ENCODE data around the gene TENM3. TPM values are rescaled to one million over a fixed set of nuclear protein-coding genes. Genes with fewer than 3 reads are reported as not detected.

Gene TENM3
- total RNA-seq, 2 experiments from 2014 or later = not detected

DNA sequence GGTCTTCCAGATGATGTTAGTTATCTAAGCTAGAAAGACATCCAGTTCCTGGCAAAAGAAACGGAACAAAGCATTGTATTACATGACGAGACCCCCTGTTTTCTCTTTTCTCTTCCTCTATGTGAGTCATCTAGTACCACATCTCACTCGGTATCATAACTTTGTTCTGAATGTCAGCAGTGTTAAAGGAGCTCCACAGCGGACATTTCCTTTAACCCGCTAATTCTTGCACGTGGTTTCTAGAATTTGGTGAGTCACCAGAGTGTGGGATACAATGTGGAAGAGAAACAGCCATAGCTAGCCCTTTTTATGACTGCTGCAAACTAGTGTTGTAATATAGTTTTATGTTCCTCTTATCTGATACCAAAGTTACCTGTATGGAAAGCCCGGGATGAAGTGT is 243.7 kb downstream of the TENM3 start:
- H3K4me3 Mint-ChIP-seq = no peak overlapping the region
- peaks cover 7% of the 10 kb centered on the region for H3K27me3 Mint-ChIP-seq
- no peak overlapping the region for H3K27ac Mint-ChIP-seq
- no peaks in the 10 kb centered on the region for H3K36me3 Mint-ChIP-seq
- ChIA-PET POLR2A (no interaction called here), CTCF (no interaction called here)
- no peak for DNase-seq
- no peaks in the 10 kb centered on the region for H3K4me1 Mint-ChIP-seq (ENCODE audit: low read depth)
- peaks cover 6% of the 10 kb centered on the region for H3K9me3 Mint-ChIP-seq
- intact Hi-C loops (cut with micrococcal nuclease) = no loop called here

DNA sequence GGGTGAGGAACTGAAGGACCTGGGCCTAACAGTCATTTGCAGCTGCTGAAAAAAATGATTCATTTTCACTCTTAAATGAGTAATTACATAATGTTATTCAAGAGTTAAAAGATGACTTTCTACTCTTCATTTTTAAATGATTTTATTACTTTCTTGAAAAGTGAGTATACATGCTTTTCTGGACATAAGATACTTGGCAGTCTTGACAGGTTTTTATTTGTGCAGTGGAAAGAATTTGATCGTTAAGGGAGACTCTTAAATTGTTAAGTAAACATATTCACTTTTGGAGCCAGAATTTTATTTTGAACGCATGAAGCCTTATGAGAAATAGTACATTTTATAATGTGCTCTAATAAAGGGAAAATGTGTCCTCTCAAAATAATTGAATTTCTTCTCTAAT is 245.7 kb downstream of the TENM3 start:
- H3K9me3 Mint-ChIP-seq = peaks cover 6% of the 10 kb centered on the region
- no peak overlapping the region for H3K4me3 Mint-ChIP-seq
- DNase-seq = no peak
- no peak overlapping the region for H3K27ac Mint-ChIP-seq
- ChIA-PET CTCF (no interaction called here), POLR2A (no interaction called here)
- intact Hi-C loops (cut with micrococcal nuclease) = no loop called here
- peaks cover 5% of the 10 kb centered on the region for H3K4me1 Mint-ChIP-seq (ENCODE audit: low read depth)
- no peaks in the 10 kb centered on the region for H3K36me3 Mint-ChIP-seq
- H3K27me3 Mint-ChIP-seq = peaks cover 7% of the 10 kb centered on the region

DNA sequence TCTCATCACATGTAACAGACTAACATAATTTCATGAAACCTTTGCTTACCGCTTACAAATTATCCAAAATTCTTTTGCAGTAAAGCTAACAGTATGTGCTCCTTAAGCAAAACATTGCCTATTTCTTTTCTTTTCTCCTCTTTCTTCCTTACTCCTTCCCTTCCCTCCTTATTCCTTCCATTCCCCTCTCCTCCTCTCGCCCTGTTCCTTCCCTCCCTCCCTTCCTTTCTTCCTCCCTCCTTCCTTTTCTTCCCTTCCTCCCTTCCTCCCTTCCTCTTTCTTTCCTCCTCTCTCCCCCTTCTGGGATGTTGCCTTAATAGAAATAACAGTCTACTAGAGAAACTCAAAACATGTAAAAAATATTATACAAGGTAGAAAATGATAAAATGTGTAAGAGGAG is 246.4 kb downstream of the TENM3 start:
- Mint-ChIP-seq H3K4me1 (ENCODE audit: low read depth) (peaks cover 5% of the 10 kb centered on the region), H3K4me3 (no peak overlapping the region), H3K36me3 (no peaks in the 10 kb centered on the region), H3K27me3 (peaks cover 7% of the 10 kb centered on the region), H3K27ac (no peak overlapping the region), H3K9me3 (peaks cover 6% of the 10 kb centered on the region)
- no peak for DNase-seq
- ChIA-PET CTCF (no interaction called here), POLR2A (no interaction called here)
- intact Hi-C loops (cut with micrococcal nuclease) = loop anchor here (5.0 kb wide), 1 partner anchor 428 kb away; the partner anchor contains the start of gene DCTD

DNA sequence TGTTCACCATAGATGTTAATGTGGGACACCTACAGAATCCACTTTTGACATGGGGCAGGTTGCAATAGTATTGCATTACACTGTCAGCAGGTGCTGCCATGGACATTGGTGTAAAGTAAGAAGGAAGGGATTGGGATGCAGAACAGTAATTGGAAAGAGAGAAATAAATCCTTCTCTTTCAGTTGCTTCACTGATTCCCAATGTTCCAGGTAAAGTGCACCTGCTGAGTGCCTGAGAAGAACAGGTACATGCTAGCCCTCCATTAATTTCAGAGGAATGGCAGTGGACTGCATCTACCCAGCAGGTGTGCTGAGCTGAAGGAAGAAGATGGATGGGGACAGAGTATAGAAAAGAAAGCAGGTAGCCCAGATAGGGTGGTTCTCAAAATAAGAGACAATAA is 248.5 kb downstream of the TENM3 start:
- intact Hi-C loops (cut with micrococcal nuclease) = loop anchor here (5.0 kb wide), 1 partner anchor 426 kb away; the partner anchor contains the start of gene DCTD
- Mint-ChIP-seq H3K36me3 (no peaks in the 10 kb centered on the region), H3K4me3 (no peak overlapping the region), H3K27me3 (peaks cover 3% of the 10 kb centered on the region), H3K9me3 (peaks cover 5% of the 10 kb centered on the region), H3K27ac (no peak overlapping the region), H3K4me1 (ENCODE audit: low read depth) (peaks cover 5% of the 10 kb centered on the region)
- no peak for DNase-seq
- CTCF ChIA-PET = no interaction called here
- POLR2A ChIA-PET = no interaction called here

DNA sequence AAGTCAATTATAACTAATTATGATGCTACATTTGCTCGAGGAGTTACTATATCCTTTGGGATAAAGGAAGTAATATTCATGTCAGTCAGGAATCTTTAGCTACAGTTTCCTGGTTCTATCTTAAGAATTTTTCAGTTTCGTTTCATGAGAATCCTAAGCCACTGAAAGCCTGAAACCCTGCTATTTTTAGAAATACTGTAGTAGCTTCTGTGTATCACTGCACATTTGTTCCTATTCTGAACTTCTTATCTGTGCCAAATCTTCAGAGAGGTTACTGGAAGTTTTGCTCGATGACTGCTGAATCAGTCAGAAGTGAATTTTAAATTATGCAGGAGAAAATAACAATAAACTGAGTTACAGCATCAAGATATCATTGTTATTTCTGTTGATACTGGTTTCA is 249.2 kb downstream of the TENM3 start:
- Mint-ChIP-seq H3K36me3 (no peaks in the 10 kb centered on the region), H3K4me3 (no peak overlapping the region), H3K9me3 (no peaks in the 10 kb centered on the region), H3K27ac (no peak overlapping the region), H3K4me1 (ENCODE audit: low read depth) (peaks cover 5% of the 10 kb centered on the region), H3K27me3 (peaks cover 3% of the 10 kb centered on the region)
- intact Hi-C loops (cut with micrococcal nuclease) = loop anchor here (5.0 kb wide), 1 partner anchor 425 kb away; the partner anchor contains the start of gene DCTD
- POLR2A ChIA-PET = no interaction called here
- CTCF ChIA-PET = no interaction called here
- no peak for DNase-seq

DNA sequence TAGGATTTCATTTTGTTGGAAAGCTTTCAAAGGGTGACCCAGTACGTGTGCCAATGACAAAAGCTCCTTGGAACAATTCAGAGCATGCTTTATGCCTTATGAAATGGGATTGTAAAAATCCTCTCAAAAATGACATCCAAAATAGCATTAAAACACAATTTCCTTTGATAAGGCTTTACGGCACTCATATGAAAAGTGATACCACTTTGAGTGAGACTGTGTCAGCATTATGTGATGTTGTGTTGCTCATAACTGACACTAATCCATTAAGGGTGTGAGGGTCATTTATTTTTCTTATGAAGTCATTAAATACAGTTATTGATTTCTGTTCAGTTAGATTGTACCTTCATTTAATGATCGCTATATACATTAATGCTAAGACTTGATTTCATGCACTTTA is 250.2 kb downstream of the TENM3 start:
- Mint-ChIP-seq H3K9me3 (no peaks in the 10 kb centered on the region), H3K27ac (no peak overlapping the region), H3K27me3 (no peaks in the 10 kb centered on the region), H3K4me3 (no peak overlapping the region), H3K4me1 (ENCODE audit: low read depth) (peaks cover 5% of the 10 kb centered on the region), H3K36me3 (no peaks in the 10 kb centered on the region)
- intact Hi-C loops (cut with micrococcal nuclease) = loop anchor here (5.0 kb wide), 1 partner anchor 424 kb away; the partner anchor contains the start of gene DCTD
- ChIA-PET CTCF (no interaction called here), POLR2A (interaction anchor here (0.5 kb wide), 1 partner anchor 425 kb away, joined by 3 read pairs; no protein-coding TSS in a partner anchor)
- no peak for DNase-seq

DNA sequence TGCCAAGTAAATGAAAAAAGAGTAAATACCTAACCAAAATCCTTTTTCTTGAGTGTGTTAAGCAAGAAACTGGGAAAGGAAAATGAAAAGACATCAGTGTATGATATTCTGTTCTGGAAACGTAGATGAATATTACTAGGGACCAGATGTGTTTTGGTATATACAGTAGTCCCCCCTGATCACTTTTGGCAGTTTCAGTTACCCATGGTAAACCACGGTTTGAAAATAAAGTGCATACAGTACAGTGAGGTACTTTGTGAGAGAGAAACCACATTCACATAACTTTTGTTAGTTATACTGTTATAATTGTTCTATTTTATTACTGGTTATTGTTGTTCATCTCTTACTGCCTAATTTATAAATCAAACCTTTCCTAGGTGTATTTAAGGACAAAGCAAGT is 250.9 kb downstream of the TENM3 start:
- H3K27me3 Mint-ChIP-seq = peaks cover 1% of the 10 kb centered on the region
- no peaks in the 10 kb centered on the region for H3K36me3 Mint-ChIP-seq
- no peaks in the 10 kb centered on the region for H3K9me3 Mint-ChIP-seq
- H3K4me3 Mint-ChIP-seq = no peak overlapping the region
- H3K27ac Mint-ChIP-seq = no peak overlapping the region
- no peak for DNase-seq
- intact Hi-C loops (cut with micrococcal nuclease) = loop anchor here (5.0 kb wide), 1 partner anchor 423 kb away; the partner anchor contains the start of gene DCTD
- H3K4me1 Mint-ChIP-seq (ENCODE audit: low read depth) = peaks cover 5% of the 10 kb centered on the region
- ChIA-PET POLR2A (no interaction called here), CTCF (no interaction called here)

DNA sequence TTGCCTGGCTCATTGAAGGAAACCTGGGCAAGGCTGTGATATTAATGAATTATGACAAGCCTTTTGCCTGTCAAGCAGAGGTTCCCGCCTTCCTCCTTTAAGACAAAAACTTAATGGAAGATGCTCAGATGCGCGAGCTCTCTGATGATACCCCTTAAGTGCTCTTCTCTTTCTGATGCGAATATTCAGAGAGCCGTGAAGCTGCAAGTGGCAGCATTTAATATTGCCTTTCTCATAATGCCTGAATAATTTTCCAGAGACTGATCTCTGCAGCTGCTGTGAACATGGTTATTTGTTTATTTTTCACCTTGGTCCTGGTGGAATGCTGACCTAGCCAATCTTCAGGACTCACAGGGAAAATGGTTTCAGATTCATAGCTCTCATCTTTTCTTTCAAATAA is 251.8 kb downstream of the TENM3 start:
- POLR2A ChIA-PET = no interaction called here
- intact Hi-C loops (cut with micrococcal nuclease) = no loop called here
- CTCF ChIA-PET = no interaction called here
- H3K27ac Mint-ChIP-seq = no peak overlapping the region
- DNase-seq = no peak
- no peaks in the 10 kb centered on the region for H3K36me3 Mint-ChIP-seq
- H3K4me1 Mint-ChIP-seq (ENCODE audit: low read depth) = peaks cover 5% of the 10 kb centered on the region
- no peak overlapping the region for H3K4me3 Mint-ChIP-seq
- H3K9me3 Mint-ChIP-seq = no peaks in the 10 kb centered on the region
- peaks cover 1% of the 10 kb centered on the region for H3K27me3 Mint-ChIP-seq

DNA sequence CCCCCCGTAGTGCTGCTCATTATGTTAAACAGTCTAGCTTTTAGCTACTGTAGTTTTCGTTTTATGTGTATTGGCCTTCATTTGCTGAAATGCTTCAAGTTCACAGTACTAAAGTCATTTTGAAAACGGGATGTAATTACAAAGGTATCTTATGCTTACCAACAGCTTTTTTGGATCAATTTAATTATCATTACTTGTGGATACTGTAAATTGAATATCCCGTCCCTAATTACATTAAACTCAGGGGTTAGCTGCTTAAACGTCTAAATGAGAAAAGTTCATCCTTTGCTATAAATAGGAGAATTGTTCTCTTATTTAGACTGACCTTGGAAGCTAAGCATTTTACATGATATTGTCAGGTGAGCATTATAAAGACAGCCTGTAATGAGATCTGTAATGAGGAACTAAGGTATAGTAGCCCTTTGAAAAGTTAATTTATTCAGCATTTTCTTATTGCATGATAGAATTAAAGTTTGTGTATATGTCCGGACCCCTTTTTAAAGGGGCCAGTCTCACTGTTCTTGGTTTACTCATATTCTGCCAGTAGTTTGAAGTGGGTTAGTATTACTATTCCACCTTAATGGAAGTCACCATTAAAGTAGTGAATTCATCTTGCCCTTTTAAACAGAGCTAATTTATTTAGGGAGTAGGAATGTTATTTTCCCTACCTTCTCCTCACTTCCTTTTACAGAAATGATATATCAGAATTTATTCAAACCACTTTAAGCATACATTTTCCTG is 252.6 kb downstream of the TENM3 start:
- no peak for DNase-seq
- ChIA-PET CTCF (interaction anchor here (0.7 kb wide), 1 partner anchor 351 kb away, joined by 3 read pairs; no protein-coding TSS in a partner anchor), POLR2A (no interaction called here)
- Mint-ChIP-seq H3K36me3 (no peaks in the 10 kb centered on the region), H3K4me1 (ENCODE audit: low read depth) (peaks cover 5% of the 10 kb centered on the region), H3K27ac (no peak overlapping the region), H3K9me3 (no peaks in the 10 kb centered on the region), H3K4me3 (no peak overlapping the region), H3K27me3 (peaks cover 1% of the 10 kb centered on the region)
- intact Hi-C loops (cut with micrococcal nuclease) = no loop called here

DNA sequence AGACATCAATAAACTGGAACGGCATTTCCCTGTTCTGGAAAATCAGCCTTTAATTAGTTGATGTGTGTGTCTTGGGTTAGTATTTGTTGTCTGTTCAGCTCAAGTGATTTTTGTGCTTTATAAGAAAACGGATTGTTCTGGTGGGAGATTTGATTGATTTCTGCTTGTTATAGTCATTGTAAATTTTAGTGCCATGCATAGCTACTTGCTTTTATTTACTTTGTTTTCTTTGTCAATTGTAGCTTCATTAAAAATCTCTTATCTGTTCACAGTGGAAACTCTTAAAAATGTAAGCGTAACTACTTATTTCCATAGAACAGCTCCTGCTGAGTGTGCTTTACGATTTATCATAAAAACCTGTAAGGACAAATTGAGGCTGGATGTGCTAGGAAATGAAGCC is 253.2 kb downstream of the TENM3 start:
- ChIA-PET CTCF (interaction anchor here (0.7 kb wide), 1 partner anchor 352 kb away, joined by 3 read pairs; no protein-coding TSS in a partner anchor), POLR2A (no interaction called here)
- H3K27me3 Mint-ChIP-seq = peaks cover 1% of the 10 kb centered on the region
- no peak overlapping the region for H3K27ac Mint-ChIP-seq
- H3K4me3 Mint-ChIP-seq = no peak overlapping the region
- no peaks in the 10 kb centered on the region for H3K9me3 Mint-ChIP-seq
- no peak for DNase-seq
- peaks cover 5% of the 10 kb centered on the region for H3K4me1 Mint-ChIP-seq (ENCODE audit: low read depth)
- intact Hi-C loops (cut with micrococcal nuclease) = no loop called here
- H3K36me3 Mint-ChIP-seq = no peaks in the 10 kb centered on the region

DNA sequence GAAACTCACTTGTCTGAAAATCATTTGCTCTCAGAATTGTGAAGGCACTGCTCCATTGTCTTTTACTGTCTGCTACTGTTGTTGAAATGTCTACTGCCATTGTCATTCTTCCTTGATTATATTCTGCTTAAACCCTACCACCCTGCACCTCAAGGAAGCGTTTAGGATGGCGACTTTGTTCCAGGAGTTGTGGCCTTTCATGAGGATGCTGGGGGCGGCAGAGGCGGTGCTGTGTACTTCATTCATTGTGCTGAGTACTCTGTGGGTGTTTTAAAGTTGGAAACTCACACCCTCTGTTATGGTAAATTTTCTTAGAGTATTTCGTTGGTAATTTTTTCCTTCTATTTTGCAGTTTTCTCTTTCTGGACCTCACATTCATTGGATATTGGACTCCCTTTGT is 258.9 kb downstream of the TENM3 start:
- CTCF ChIA-PET = no interaction called here
- intact Hi-C loops (cut with micrococcal nuclease) = no loop called here

DNA sequence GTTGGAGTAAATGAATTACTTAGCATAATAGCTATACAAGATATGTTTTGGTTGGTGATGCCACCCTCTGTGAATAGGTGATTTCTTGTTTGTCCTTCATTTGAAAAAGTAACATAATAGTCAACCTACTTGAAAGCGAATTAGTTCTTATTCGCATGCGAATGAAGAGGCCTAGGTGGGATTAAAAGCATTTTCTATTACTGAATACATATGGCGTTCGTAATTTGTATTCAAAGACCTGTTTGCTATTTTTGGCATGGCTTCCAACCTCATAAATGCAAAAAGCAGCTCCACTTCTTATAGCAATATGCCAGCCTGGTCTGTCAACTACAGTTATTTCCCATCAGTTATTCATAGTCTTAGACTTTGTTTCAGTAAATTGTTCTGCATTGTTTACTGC is 261.3 kb downstream of the TENM3 start:
- Mint-ChIP-seq H3K4me1 (ENCODE audit: low read depth) (no peaks in the 10 kb centered on the region), H3K9me3 (no peaks in the 10 kb centered on the region), H3K27me3 (peaks cover 2% of the 10 kb centered on the region), H3K4me3 (no peak overlapping the region), H3K27ac (no peak overlapping the region), H3K36me3 (no peaks in the 10 kb centered on the region)
- CTCF ChIA-PET = no interaction called here
- POLR2A ChIA-PET = no interaction called here
- DNase-seq = no peak
- intact Hi-C loops (cut with micrococcal nuclease) = no loop called here

More for the DNA sequence above, 258.9 kb downstream of the TENM3 start:
- POLR2A ChIA-PET = no interaction called here
- peaks cover 3% of the 10 kb centered on the region for H3K27me3 Mint-ChIP-seq
- no peak for DNase-seq
- H3K4me1 Mint-ChIP-seq (ENCODE audit: low read depth) = no peaks in the 10 kb centered on the region
- no peaks in the 10 kb centered on the region for H3K9me3 Mint-ChIP-seq
- H3K4me3 Mint-ChIP-seq = no peak overlapping the region
- no peaks in the 10 kb centered on the region for H3K36me3 Mint-ChIP-seq
- no peak overlapping the region for H3K27ac Mint-ChIP-seq

DNA sequence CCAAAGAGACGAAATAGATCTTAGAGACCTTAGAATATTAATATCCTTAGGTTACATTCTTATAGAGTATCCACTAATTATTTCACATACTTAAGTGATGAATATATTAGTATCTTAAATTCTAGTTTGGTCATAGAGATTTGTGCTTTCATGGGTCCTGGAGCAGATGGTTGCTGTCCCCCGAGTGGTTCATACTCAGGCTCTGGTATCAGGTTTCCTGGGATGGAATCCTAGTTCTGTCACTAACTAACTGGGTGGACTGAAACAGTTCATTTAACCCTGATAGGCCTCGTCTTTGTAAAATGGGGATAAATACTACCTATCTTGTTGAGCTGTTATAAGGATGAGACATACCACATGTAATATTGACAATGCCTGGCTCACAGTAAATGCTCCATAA is 264.6 kb downstream of the TENM3 start:
- intact Hi-C loops (cut with micrococcal nuclease) = no loop called here
- Mint-ChIP-seq H3K36me3 (no peaks in the 10 kb centered on the region), H3K4me3 (no peak overlapping the region), H3K9me3 (no peaks in the 10 kb centered on the region), H3K27me3 (peaks cover 4% of the 10 kb centered on the region), H3K4me1 (ENCODE audit: low read depth) (no peaks in the 10 kb centered on the region), H3K27ac (no peak overlapping the region)
- no peak for DNase-seq
- ChIA-PET POLR2A (no interaction called here), CTCF (no interaction called here)

All from activated CD4-positive, alpha-beta memory T cell treated with anti-CD3 and anti-CD28 coated beads for 36 hours (primary cell).